ENCODE results near the gene SEC31B. TPM values are rescaled to one million over a fixed set of nuclear protein-coding genes. Genes with fewer than 3 reads are reported as not detected.

Gene SEC31B
- total RNA-seq, 1 donor from 2014 or later: 8.8 TPM

- Histone ChIP-seq H3K27ac (no peak overlapping the region), H3K79me2 (ENCODE audit: low read depth) (no peaks in the 10 kb centered on the region), H4K20me1 (ENCODE audit: low read depth) (peaks cover 14% of the 10 kb centered on the region), H3K4me1 (peaks cover 29% of the 10 kb centered on the region), H2AFZ (replicated peaks) (no peak overlapping the region), H3K27me3 (peaks cover 78% of the 10 kb centered on the region), H3K4me3 (no peak overlapping the region), H3K9ac (no peak overlapping the region), H3K4me2 (no peak overlapping the region), H3K36me3 (no peaks in the 10 kb centered on the region), H3K9me3 (ENCODE audit: low read depth) (no peaks in the 10 kb centered on the region), H3F3A (ENCODE audit: low read depth) (peaks cover 36% of the 10 kb centered on the region)
- H3K27ac Mint-ChIP-seq: no peak overlapping the region
- peaks cover 44% of the 10 kb centered on the region for H3K36me3 Mint-ChIP-seq
- H3K9me3 Mint-ChIP-seq: no peaks in the 10 kb centered on the region
- H3K27me3 Mint-ChIP-seq (ENCODE audit: insufficient read depth, low read depth): peaks cover 14% of the 10 kb centered on the region
- no peak for DNase-seq (ENCODE audit: low spot score)
- peak overlapping the region; percentile 7 for H3K4me3 Mint-ChIP-seq
- TF ChIP-seq EZH2 (IDR thresholded peaks at IDR 0.05) (no peak), EZH2phosphoT487 (IDR thresholded peaks at IDR 0.05) (no peak), CTCF (IDR thresholded peaks at IDR 0.05) (no peak)
- peaks cover 49% of the 10 kb centered on the region for H3K4me1 Mint-ChIP-seq
Observed at GRCh38 chr10:100489396-100489795, 30.3 kb downstream of the SEC31B start.

GRCh38 chr10:100487529-100487928 lies 32.1 kb downstream of the SEC31B start:
- peaks cover 47% of the 10 kb centered on the region for H3K4me1 ChIP-seq
- H3K27me3 Mint-ChIP-seq (ENCODE audit: insufficient read depth, low read depth): peaks cover 17% of the 10 kb centered on the region
- no peaks in the 10 kb centered on the region for H3K36me3 ChIP-seq
- H3K4me3 ChIP-seq: no peak overlapping the region
- DNase-seq (ENCODE audit: low spot score): no peak
- no peak overlapping the region for H2AFZ ChIP-seq (replicated peaks)
- H3F3A ChIP-seq (ENCODE audit: low read depth): peaks cover 47% of the 10 kb centered on the region
- peaks cover 41% of the 10 kb centered on the region for H3K36me3 Mint-ChIP-seq
- H3K9ac ChIP-seq: no peak overlapping the region
- H3K4me3 Mint-ChIP-seq: no peak overlapping the region
- peaks cover 4% of the 10 kb centered on the region for H3K79me2 ChIP-seq (ENCODE audit: low read depth)
- H3K4me2 ChIP-seq: peak overlapping the region; percentile 74
- H3K27me3 ChIP-seq: peaks cover 83% of the 10 kb centered on the region
- peak overlapping the region; percentile 99 for H3K27ac Mint-ChIP-seq
- H3K9me3 ChIP-seq (ENCODE audit: low read depth): no peaks in the 10 kb centered on the region
- TF ChIP-seq EZH2phosphoT487 (IDR thresholded peaks at IDR 0.05) (no peak), EZH2 (IDR thresholded peaks at IDR 0.05) (no peak), CTCF (IDR thresholded peaks at IDR 0.05) (no peak)
- H3K27ac ChIP-seq: no peak overlapping the region
- peaks cover 14% of the 10 kb centered on the region for H4K20me1 ChIP-seq (ENCODE audit: low read depth)
- H3K9me3 Mint-ChIP-seq: no peaks in the 10 kb centered on the region
- peaks cover 57% of the 10 kb centered on the region for H3K4me1 Mint-ChIP-seq

GRCh38 chr10:100485801-100486495 lies 33.7 kb downstream of the SEC31B start:
- peaks cover 68% of the 10 kb centered on the region for H3K4me1 Mint-ChIP-seq

More at GRCh38 chr10:100485801-100486495, 33.7 kb downstream of the SEC31B start:
- peak overlapping the region; percentile 26 for H3K4me3 ChIP-seq
- peaks cover 14% of the 10 kb centered on the region for H4K20me1 ChIP-seq (ENCODE audit: low read depth)
- peak overlapping the region; percentile 83 for H3K4me2 ChIP-seq
- H3K36me3 ChIP-seq: no peaks in the 10 kb centered on the region
- no peaks in the 10 kb centered on the region for H3K9me3 ChIP-seq (ENCODE audit: low read depth)
- no peaks in the 10 kb centered on the region for H3K9me3 Mint-ChIP-seq
- peaks cover 35% of the 10 kb centered on the region for H3K36me3 Mint-ChIP-seq
- peaks cover 83% of the 10 kb centered on the region for H3K27me3 ChIP-seq
- no peak overlapping the region for H2AFZ ChIP-seq (replicated peaks)
- peak; percentile 95 for DNase-seq (ENCODE audit: low spot score)
- H3K4me3 Mint-ChIP-seq: peak overlapping the region; percentile 60
- H3F3A ChIP-seq (ENCODE audit: low read depth): peaks cover 55% of the 10 kb centered on the region
- no peak overlapping the region for H3K9ac ChIP-seq
- peaks cover 21% of the 10 kb centered on the region for H3K27me3 Mint-ChIP-seq (ENCODE audit: insufficient read depth, low read depth)
- H3K79me2 ChIP-seq (ENCODE audit: low read depth): peaks cover 4% of the 10 kb centered on the region
- H3K27ac ChIP-seq: peak overlapping the region; percentile 98
- H3K4me1 ChIP-seq: peaks cover 52% of the 10 kb centered on the region
- TF ChIP-seq CTCF (IDR thresholded peaks at IDR 0.05) (no peak), EZH2 (IDR thresholded peaks at IDR 0.05) (peak; percentile 38), EZH2phosphoT487 (IDR thresholded peaks at IDR 0.05) (peak; percentile 94)
- peak overlapping the region; percentile 99 for H3K27ac Mint-ChIP-seq

All from neural progenitor cell (in vitro differentiated cells).